ENCODE data around the gene ADAMTS2. TPM values are rescaled to one million over a fixed set of nuclear protein-coding genes. Genes with fewer than 3 reads are reported as not detected.

ADAMTS2 gene
- total and polyA plus RNA-seq, 2 of the 8 experiments (the other 6 are each of a cell fraction or from before 2014, with no cell fraction given): 6.6 to 7.3 TPM

DNA sequence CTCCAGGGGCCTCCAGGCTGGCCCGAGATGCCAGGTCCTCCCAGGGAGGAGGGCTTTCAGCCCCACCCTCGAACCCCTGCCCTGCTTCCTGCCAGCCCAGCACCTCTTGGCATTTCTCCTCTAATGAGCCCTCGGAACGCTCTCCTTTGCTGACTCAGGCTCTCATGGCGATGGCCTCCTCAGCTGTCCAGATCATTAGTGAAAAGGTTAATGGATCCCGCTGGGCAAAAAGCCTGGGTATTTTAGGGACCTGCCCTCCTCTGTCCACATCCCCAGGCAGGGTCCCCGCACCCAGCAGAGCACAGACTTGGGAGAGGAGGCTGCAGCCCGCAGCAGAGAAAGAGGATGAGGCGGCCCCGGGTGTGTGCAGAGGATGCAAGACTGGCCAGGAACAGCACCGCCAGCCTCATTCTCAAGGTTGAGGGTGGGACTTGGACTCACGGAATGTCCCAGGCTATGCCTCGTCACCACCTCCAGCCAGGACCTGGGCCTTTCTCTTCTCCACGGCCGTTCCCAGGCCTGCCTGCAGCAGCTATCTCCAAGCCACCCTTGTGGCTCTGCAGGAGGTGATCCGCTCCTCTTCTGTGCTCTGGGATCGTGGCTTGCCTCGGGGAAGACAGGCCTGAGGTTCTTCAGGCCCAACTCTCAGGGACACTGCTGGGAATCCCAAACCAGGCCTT is 23.0 kb upstream of the ADAMTS2 start:
- FAIRE-seq (no peak), DNase-seq (ENCODE audit: low read depth in 1 of 2, low spot score in 2 of 2) (no peak)
- no peak overlapping the region for H3K14ac ChIP-seq (ENCODE audit: insufficient read length)
- no peaks in the 10 kb centered on the region for H3K9me3 ChIP-seq (ENCODE audit: insufficient read depth in 2 of 2, low read depth in 1 of 2, low read length in 1 of 2)
- H2AFZ ChIP-seq (ENCODE audit: low read length): no peak overlapping the region
- no peaks in the 10 kb centered on the region for H3K36me3 ChIP-seq (ENCODE audit: control insufficient read depth in 2 of 4, insufficient read depth in 4 of 4, low read length in 3 of 4)
- H4K5ac ChIP-seq (ENCODE audit: insufficient read length, low read depth, low read length): no peak overlapping the region
- no peak for TF ChIP-seq RAD21 (IDR thresholded peaks at IDR 0.05 in 1 of 2, conservative IDR thresholded peaks at IDR 0.05 in 1 of 2; ENCODE audit: low read depth in 2 of 2, low read length in 2 of 2)
- H2BK15ac ChIP-seq (ENCODE audit: low read length): no peak overlapping the region
- H2AK5ac ChIP-seq (ENCODE audit: low read depth, low read length): no peak overlapping the region
- H4K8ac ChIP-seq (ENCODE audit: extremely low read depth, insufficient read depth, low read length): no peak overlapping the region
- H3K79me1 ChIP-seq (ENCODE audit: low read depth, low read length): no peaks in the 10 kb centered on the region
- H2BK12ac ChIP-seq (ENCODE audit: low read depth, low read length): no peak overlapping the region
- no peak overlapping the region for H2BK20ac ChIP-seq (ENCODE audit: low read length)
- no peaks in the 10 kb centered on the region for H4K20me1 ChIP-seq (replicated peaks in 1 of 2; ENCODE audit: control insufficient read depth in 1 of 2, insufficient read depth in 2 of 2, low read length in 2 of 2)
- H2BK120ac ChIP-seq (replicated peaks; ENCODE audit: low read depth, low read length): no peak overlapping the region
- no peak overlapping the region for H3K27ac ChIP-seq (ENCODE audit: low read depth, low read length)
- H3K4me2 ChIP-seq (ENCODE audit: insufficient read depth in 1 of 2, low read depth in 2 of 2, low read length in 2 of 2): no peak overlapping the region
- H3K79me2 ChIP-seq (ENCODE audit: control insufficient read depth in 1 of 2, insufficient read depth in 2 of 2, low read length in 2 of 2): no peaks in the 10 kb centered on the region
- H4K91ac ChIP-seq (replicated peaks; ENCODE audit: insufficient read length, low read length): no peak overlapping the region
- POLR2A ChIA-PET (ENCODE audit: partially characterized antibody): interaction anchor here (0.6 kb wide), 1 partner anchor 356 kb away, joined by 3 read pairs; no protein-coding TSS in a partner anchor
- no peak overlapping the region for H3K4ac ChIP-seq (replicated peaks; ENCODE audit: insufficient read length, low read depth, low read length)
- H3K4me3 ChIP-seq (ENCODE audit: extremely low read depth in 1 of 4, insufficient read depth in 2 of 4, low read depth in 3 of 4, low read length in 4 of 4): no peak overlapping the region
- H3K23me2 ChIP-seq (ENCODE audit: low read depth, low read length): no peaks in the 10 kb centered on the region
- H3K27me3 ChIP-seq (replicated peaks in 1 of 4; ENCODE audit: control insufficient read depth in 3 of 4, extremely low read depth in 1 of 4, insufficient read depth in 3 of 4, low read length in 3 of 4): no peaks in the 10 kb centered on the region
- WGBS, 2 experiments (ENCODE audit: extremely low coverage in 1 of 2, insufficient coverage in 1 of 2, insufficient read length in 1 of 2, insufficient replicate concordance in 2 of 2, low coverage in 1 of 2, low lambda C conversion rate in 2 of 2, missing lambda C conversion rate in 1 of 2): 85% methylated on average over 15 of the region's 18 CpGs; no CpG with 5 or more reads in 1 of the 2 experiments
- H2BK5ac ChIP-seq (ENCODE audit: low read depth, low read length): no peak overlapping the region
- no peak overlapping the region for H3K23ac ChIP-seq (ENCODE audit: insufficient read length)
- no peaks in the 10 kb centered on the region for H3K4me1 ChIP-seq (replicated peaks in 1 of 4; ENCODE audit: control insufficient read depth in 3 of 4, insufficient read depth in 4 of 4, low read length in 3 of 4)
- no peak overlapping the region for H3K9ac ChIP-seq (replicated peaks in 1 of 4; ENCODE audit: extremely low read depth in 1 of 4, low read depth in 3 of 4, low read length in 3 of 4)
- no peak overlapping the region for H3K18ac ChIP-seq (ENCODE audit: extremely low read depth, low read length)
- H3K56ac ChIP-seq (replicated peaks; ENCODE audit: insufficient read length, low read depth, low read length): no peak overlapping the region
- CTCF ChIA-PET (ENCODE audit: partially characterized antibody): interaction anchor here (1.2 to 1.5 kb wide), 2 partner anchors 10 to 125 kb away, joined by 3 to 5 read pairs; no protein-coding TSS in a partner anchor
